HG03460 (cell line): Measurements from ENCODE around the gene GPC6.

Experiments used
- ATAC-seq: cut with Tn5 transposase; IDR thresholded peaks from one replicate; pipeline ENCODE4 v1.9.1; 2021; ENCODE audit not compliant: unreplicated experiment

Gene GPC6

GRCh38 chr13:94362411-94362909 is 1135.9 kb downstream of the GPC6 start:
- peak; percentile 98 for ATAC-seq

GRCh38 chr13:94366677-94367076 is 1140.1 kb downstream of the GPC6 start:
- ATAC-seq, result no peak

- no peak for ATAC-seq
Measured at GRCh38 chr13:94369972-94370436, 1143.4 kb downstream of the GPC6 start.

- no peak for ATAC-seq
Measured at GRCh38 chr13:94371855-94372254, 1145.2 kb downstream of the GPC6 start.

GRCh38 chr13:94382517-94382916 is 1155.9 kb downstream of the GPC6 start:
- ATAC-seq, result no peak

- no peak for ATAC-seq
Measured at GRCh38 chr13:94382960-94383359, 1156.4 kb downstream of the GPC6 start.

- no peak for ATAC-seq
Measured at GRCh38 chr13:94384231-94384905, 1157.8 kb downstream of the GPC6 start.

GRCh38 chr13:94387047-94387446 is 1160.4 kb downstream of the GPC6 start:
- no peak for ATAC-seq

- ATAC-seq, result no peak
Measured at GRCh38 chr13:94389604-94390351, 1163.2 kb downstream of the GPC6 start.

- ATAC-seq, result no peak
Measured at GRCh38 chr13:94390881-94391280, 1164.3 kb downstream of the GPC6 start.

- no peak for ATAC-seq
Measured at GRCh38 chr13:94394723-94395122, 1168.1 kb downstream of the GPC6 start.

GRCh38 chr13:94395860-94396259 is 1169.3 kb downstream of the GPC6 start:
- ATAC-seq, result no peak

- ATAC-seq, result no peak
Measured at GRCh38 chr13:94399812-94400211, 1173.2 kb downstream of the GPC6 start.

GRCh38 chr13:94400874-94401273 is 1174.3 kb downstream of the GPC6 start:
- ATAC-seq, result no peak

GRCh38 chr13:94408314-94409036 is 1181.9 kb downstream of the GPC6 start:
- no peak for ATAC-seq

- ATAC-seq, result no peak
Measured at GRCh38 chr13:94411747-94412146, 1185.1 kb downstream of the GPC6 start.

- no peak for ATAC-seq
Measured at GRCh38 chr13:94412870-94413597, 1186.4 kb downstream of the GPC6 start.

- no peak for ATAC-seq
Measured at GRCh38 chr13:94413598-94413944, 1187.0 kb downstream of the GPC6 start.

GRCh38 chr13:94414141-94414540 is 1187.5 kb downstream of the GPC6 start:
- ATAC-seq, result no peak

GRCh38 chr13:94414708-94415107 is 1188.1 kb downstream of the GPC6 start:
- ATAC-seq, result no peak
